Neuronal stem cell (in vitro differentiated cells): ENCODE results near the gene CLCN4.

Experiments
- DNase-seq: peaks from one replicate; pipeline ENCODE4 v3.0.0-alpha.2; 2013; ENCODE audit warnings: low spot score
- H2AFZ ChIP-seq: one replicate; pipeline ENCODE4 v1.6.1; 2013; ENCODE audit warnings: mild to moderate bottlenecking, low read length, inconsistent platforms
- H2AK5ac ChIP-seq: 2 replicates; pipeline ENCODE4 v1.6.1; 2013; ENCODE audit warnings: low read depth, mild to moderate bottlenecking, inconsistent platforms, low read length, moderate library complexity, mixed read lengths
- H2BK120ac ChIP-seq: 2 replicates; pipeline ENCODE4 v1.6.1; 2013; ENCODE audit warnings: low read depth, mild to moderate bottlenecking, inconsistent platforms, low read length, moderate library complexity, mixed read lengths
- H2BK12ac ChIP-seq: one replicate; pipeline ENCODE4 v1.6.1; 2013; ENCODE audit warnings: low read length, inconsistent platforms
- H2BK15ac ChIP-seq: 2 replicates; pipeline ENCODE4 v1.6.1; 2013; ENCODE audit warnings: mild to moderate bottlenecking, low read length, inconsistent platforms, mixed read lengths
- H2BK5ac ChIP-seq: one replicate; pipeline ENCODE4 v1.6.1; 2013; ENCODE audit warnings: inconsistent platforms, mild to moderate bottlenecking, low read length, moderate library complexity
- H3K14ac ChIP-seq: one replicate; pipeline ENCODE4 v1.6.1; 2013; ENCODE audit warnings: low read length, inconsistent platforms
- H3K18ac ChIP-seq: 2 replicates; pipeline ENCODE4 v1.6.1; 2013; ENCODE audit warnings: low read length, inconsistent platforms
- H3K23ac ChIP-seq: 2 replicates; pipeline ENCODE4 v1.6.1; 2013; ENCODE audit warnings: low read depth, mild to moderate bottlenecking, mixed read lengths, low read length, inconsistent platforms; ENCODE audit not compliant: poor library complexity
- H3K27ac ChIP-seq: replicated peaks from 3 replicates; pipeline ENCODE4 v1.5.1; 2013; ENCODE audit warnings: low read length, inconsistent platforms
- H3K27me3 ChIP-seq, 3 experiments: 2 replicates each; pipeline ENCODE4 v1.6.1; 2013; ENCODE audit warnings: low read length in 3 of 3, mild to moderate bottlenecking in 2 of 3, inconsistent platforms in 1 of 3, low read depth in 1 of 3, mixed read lengths in 1 of 3, moderate library complexity in 1 of 3; ENCODE audit not compliant: control insufficient read depth in 3 of 3, insufficient read depth in 3 of 3
- H3K36me3 ChIP-seq, 2 donors: replicated peaks in 1 of 2; 2 replicates each; pipeline ENCODE4 v1.6.1; 2013; ENCODE audit warnings: low read length in 2 of 2; ENCODE audit not compliant: control insufficient read depth in 2 of 2, insufficient read depth in 2 of 2
- H3K4ac ChIP-seq: 2 replicates; pipeline ENCODE4 v1.6.1; 2013; ENCODE audit warnings: inconsistent platforms, mild to moderate bottlenecking, low read length, moderate library complexity
- H3K4me1 ChIP-seq, 2 donors: 1 replicate in 1 of 2; 2 replicates in 1 of 2; pipeline ENCODE4 v1.6.1; 2013; ENCODE audit warnings: low read length in 2 of 2, low read depth in 1 of 2; ENCODE audit not compliant: control insufficient read depth in 2 of 2, insufficient read depth in 1 of 2
- H3K4me2 ChIP-seq: one replicate; pipeline ENCODE4 v1.6.1; 2013; ENCODE audit warnings: mild to moderate bottlenecking, low read length, inconsistent platforms; ENCODE audit not compliant: insufficient read depth, poor library complexity, severe bottlenecking
- H3K4me3 ChIP-seq, 2 donors: 2 replicates each; pipeline ENCODE4 v1.5.1; 2013; ENCODE audit warnings: low read length in 2 of 2, mild to moderate bottlenecking in 2 of 2, inconsistent platforms in 1 of 2, moderate library complexity in 1 of 2
- H3K79me1 ChIP-seq: one replicate; pipeline ENCODE4 v1.6.1; 2013; ENCODE audit warnings: low read depth, mild to moderate bottlenecking, inconsistent platforms, low read length, moderate library complexity
- H3K9ac ChIP-seq: one replicate; pipeline ENCODE4 v1.6.1; 2013; ENCODE audit warnings: mild to moderate bottlenecking, low read depth, low read length, inconsistent platforms; ENCODE audit not compliant: poor library complexity
- H3K9me3 ChIP-seq, 2 donors: replicated peaks in 1 of 2; 2 replicates each; pipeline versions ENCODE3 to v1.6.1; 2013; ENCODE audit warnings: low read length in 2 of 2, mild to moderate bottlenecking in 2 of 2, inconsistent platforms in 1 of 2, low read depth in 1 of 2, mixed read lengths in 1 of 2, moderate library complexity in 1 of 2; ENCODE audit not compliant: control insufficient read depth in 2 of 2, insufficient read depth in 1 of 2
- H4K8ac ChIP-seq: one replicate; pipeline ENCODE4 v1.6.1; 2013; ENCODE audit warnings: low read depth, mild to moderate bottlenecking, inconsistent platforms, low read length, moderate library complexity
- H4K91ac ChIP-seq: one replicate; pipeline ENCODE4 v1.6.1; 2013; ENCODE audit warnings: low read length, low read depth, mild to moderate bottlenecking, inconsistent platforms; ENCODE audit not compliant: poor library complexity
- WGBS, 2 donors: extraction: QIAGEN DNeasy Blood & Tissue Kit; methylation state at CpG; one replicate each; pipeline ENCODE4 v1.1.7; 2013; ENCODE audit warnings: missing lambda C conversion rate in 2 of 2, mixed read lengths in 1 of 2; ENCODE audit not compliant: insufficient read length in 2 of 2, insufficient replicate concordance in 1 of 2; ENCODE audit errors: extremely low coverage in 2 of 2; 5-methylcytosine and 5-hydroxymethylcytosine counted together

The CLCN4 gene

DNA sequence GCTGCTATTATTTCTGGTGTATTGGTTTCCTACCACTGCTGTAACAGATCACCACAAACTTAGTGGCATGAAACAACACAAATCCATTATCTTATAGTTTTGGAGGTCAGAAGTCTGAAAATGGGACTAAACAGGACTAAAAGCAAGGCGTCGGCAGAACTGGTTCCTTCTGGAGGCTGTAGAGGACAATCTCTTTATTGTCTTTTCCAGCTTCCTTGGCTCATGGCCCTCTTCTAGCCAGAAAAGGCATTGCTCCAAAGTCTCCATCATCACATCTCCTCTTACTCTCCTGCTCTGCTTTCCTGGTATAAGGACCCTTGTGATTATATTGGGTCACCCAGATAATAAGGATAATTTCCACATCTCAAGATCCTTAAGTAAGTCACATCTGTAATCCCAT lies 121.9 kb downstream of the CLCN4 start:
- Histone ChIP-seq H3K4me1 (no peaks in the 10 kb centered on the region), H3K79me1 (no peaks in the 10 kb centered on the region), H3K14ac (no peak overlapping the region), H3K18ac (no peak overlapping the region), H2BK5ac (no peak overlapping the region), H3K4me3 (no peak overlapping the region), H3K36me3 (no peaks in the 10 kb centered on the region), H2BK120ac (no peak overlapping the region), H2BK15ac (no peak overlapping the region), H4K91ac (no peak overlapping the region), H2BK12ac (no peak overlapping the region), H2AK5ac (no peak overlapping the region), H3K27me3 (peaks cover 0 to 9% (median 0%) of the 10 kb centered on the region in 3 experiments), H3K9me3 (no peaks in the 10 kb centered on the region), H3K9ac (no peak overlapping the region), H3K23ac (no peak overlapping the region), H3K4ac (no peak overlapping the region), H3K4me2 (no peak overlapping the region), H4K8ac (no peak overlapping the region), H2AFZ (no peak overlapping the region), H3K27ac (no peak overlapping the region)
- DNase-seq = no peak
- no CpG with 5 or more reads among the region's 2 CpGs for WGBS, 2 donors

DNA sequence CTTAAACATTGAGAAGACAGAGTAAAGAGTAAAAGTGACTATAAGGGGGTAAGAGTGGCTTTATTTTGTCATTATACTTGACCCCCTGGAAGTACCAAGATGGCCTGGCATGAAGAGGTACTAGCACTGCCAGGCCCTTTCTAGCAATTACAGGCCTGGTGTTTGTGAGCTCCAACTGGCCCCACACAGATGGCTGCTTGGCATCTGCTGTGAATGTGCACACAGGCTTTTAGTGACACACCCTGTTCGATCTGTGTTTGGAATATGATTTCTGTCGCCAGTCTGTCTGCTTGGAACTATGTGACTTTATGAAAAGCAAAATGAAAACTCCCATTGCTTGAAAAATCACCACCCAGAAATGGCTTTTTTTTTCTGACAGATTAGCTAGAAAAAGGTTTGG lies 123.3 kb downstream of the CLCN4 start:
- Histone ChIP-seq H2BK15ac (no peak overlapping the region), H3K9me3 (no peaks in the 10 kb centered on the region), H3K4me1 (no peaks in the 10 kb centered on the region), H3K9ac (no peak overlapping the region), H3K14ac (no peak overlapping the region), H3K27ac (no peak overlapping the region), H4K8ac (no peak overlapping the region), H3K4me3 (no peak overlapping the region), H3K4me2 (no peak overlapping the region), H3K79me1 (no peaks in the 10 kb centered on the region), H2AK5ac (no peak overlapping the region), H2BK12ac (no peak overlapping the region), H2AFZ (no peak overlapping the region), H2BK5ac (no peak overlapping the region), H4K91ac (no peak overlapping the region), H3K18ac (no peak overlapping the region), H3K36me3 (no peaks in the 10 kb centered on the region), H3K27me3 (peaks cover 0 to 6% (median 0%) of the 10 kb centered on the region in 3 experiments), H2BK120ac (no peak overlapping the region), H3K23ac (no peak overlapping the region), H3K4ac (no peak overlapping the region)
- DNase-seq = no peak
- WGBS, 2 donors = no CpG with 5 or more reads among the region's 2 CpGs

DNA sequence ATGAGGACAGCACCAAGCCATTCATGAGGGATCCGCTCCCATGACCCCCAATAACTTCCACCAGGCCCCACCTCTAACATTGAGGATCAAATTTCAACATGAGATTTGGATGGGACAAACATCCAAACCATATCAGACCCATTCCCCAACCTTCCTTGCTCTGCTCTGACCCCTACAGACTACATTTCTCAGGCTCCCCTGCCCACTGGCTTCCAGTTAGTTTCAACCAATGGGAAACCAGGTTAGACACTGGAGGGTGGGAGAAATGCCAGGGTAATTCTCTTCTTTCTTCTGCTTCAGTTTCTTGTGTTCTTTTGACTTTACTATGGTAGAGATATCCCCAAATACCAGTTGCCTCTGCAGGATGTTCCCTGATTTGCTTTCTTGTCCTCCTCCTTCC lies 125.7 kb downstream of the CLCN4 start:
- H3K36me3 ChIP-seq = no peaks in the 10 kb centered on the region
- H4K91ac ChIP-seq = no peak overlapping the region
- H3K23ac ChIP-seq = no peak overlapping the region
- no peak overlapping the region for H3K4ac ChIP-seq
- no CpG with 5 or more reads among the region's 1 CpG for WGBS, 2 donors
- no peak overlapping the region for H4K8ac ChIP-seq
- H2BK15ac ChIP-seq = no peak overlapping the region
- H2AK5ac ChIP-seq = no peak overlapping the region
- H3K9ac ChIP-seq = no peak overlapping the region
- no peaks in the 10 kb centered on the region for H3K4me1 ChIP-seq
- no peak for DNase-seq
- no peak overlapping the region for H3K4me2 ChIP-seq
- H2BK120ac ChIP-seq = no peak overlapping the region
- no peaks in the 10 kb centered on the region for H3K9me3 ChIP-seq
- H2BK5ac ChIP-seq = no peak overlapping the region
- H3K27me3 ChIP-seq = peaks cover 0 to 9% (median 0%) of the 10 kb centered on the region in 3 experiments
- H3K27ac ChIP-seq = no peak overlapping the region
- H3K18ac ChIP-seq = no peak overlapping the region
- H3K4me3 ChIP-seq = no peak overlapping the region
- peaks cover 2% of the 10 kb centered on the region for H3K79me1 ChIP-seq
- no peak overlapping the region for H2AFZ ChIP-seq
- no peak overlapping the region for H3K14ac ChIP-seq
- no peak overlapping the region for H2BK12ac ChIP-seq

DNA sequence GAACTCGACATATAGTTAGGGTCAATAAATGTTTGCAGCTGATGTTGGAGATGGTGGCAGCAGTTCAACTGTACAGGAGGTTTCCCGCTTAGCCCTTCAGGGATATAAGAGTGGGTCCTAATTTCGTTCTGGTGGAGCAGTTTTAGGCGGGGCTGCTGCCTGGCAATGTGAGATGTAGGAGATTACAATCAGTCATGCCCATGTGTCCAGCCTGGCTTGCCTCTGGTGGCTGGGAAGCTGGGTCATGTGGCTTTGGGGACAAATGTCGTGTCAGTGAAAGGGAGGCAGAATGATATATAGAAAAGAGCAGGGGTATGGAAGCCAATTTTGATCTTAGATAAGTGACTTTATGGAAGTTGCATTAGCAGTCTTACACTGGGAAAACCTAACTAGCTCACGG lies 129.4 kb downstream of the CLCN4 start:
- no peak overlapping the region for H3K18ac ChIP-seq
- H3K27ac ChIP-seq = no peak overlapping the region
- H3K27me3 ChIP-seq = peaks cover 0 to 9% (median 0%) of the 10 kb centered on the region in 3 experiments
- no peak overlapping the region for H4K8ac ChIP-seq
- no peak overlapping the region for H2AK5ac ChIP-seq
- H3K9ac ChIP-seq = no peak overlapping the region
- H2AFZ ChIP-seq = no peak overlapping the region
- WGBS, 2 donors = no CpG with 5 or more reads among the region's 6 CpGs
- H3K9me3 ChIP-seq = no peaks in the 10 kb centered on the region
- H3K79me1 ChIP-seq = peaks cover 2% of the 10 kb centered on the region
- H3K23ac ChIP-seq = no peak overlapping the region
- H2BK5ac ChIP-seq = no peak overlapping the region
- no peak overlapping the region for H3K14ac ChIP-seq
- H2BK15ac ChIP-seq = no peak overlapping the region
- H3K4ac ChIP-seq = no peak overlapping the region
- no peaks in the 10 kb centered on the region for H3K36me3 ChIP-seq
- no peak overlapping the region for H3K4me3 ChIP-seq
- no peak overlapping the region for H2BK120ac ChIP-seq
- no peaks in the 10 kb centered on the region for H3K4me1 ChIP-seq
- H4K91ac ChIP-seq = no peak overlapping the region
- no peak for DNase-seq
- no peak overlapping the region for H2BK12ac ChIP-seq
- H3K4me2 ChIP-seq = no peak overlapping the region
